Upper lobe of right lung (tissue), 1 donor: ENCODE measurements around the gene UQCRQ. TPM values are rescaled to one million over a fixed set of nuclear protein-coding genes. Genes with fewer than 3 reads are reported as not detected.

Source experiments
- ATAC-seq: fragments of 200-7000 bp; cut with Tn5 transposase; one replicate; pipeline ENCODE4 v1.9.1; 2020; ENCODE audit warnings: mild to moderate bottlenecking, moderate library complexity
- DNase-seq: peaks from one replicate; pipeline ENCODE4 v3.0.0-alpha.2; 2020
- H3K27ac ChIP-seq: fragments of 200-600 bp; one replicate; pipeline ENCODE4 v1.8.0; 2022
- H3K27me3 ChIP-seq: fragments of 200-600 bp; one replicate; pipeline ENCODE4 v1.8.0; 2022; ENCODE audit warnings: mild to moderate bottlenecking
- H3K36me3 ChIP-seq: fragments of 200-600 bp; one replicate; pipeline ENCODE4 v1.8.0; 2022
- H3K4me1 ChIP-seq: fragments of 200-600 bp; one replicate; pipeline ENCODE4 v1.8.0; 2022
- H3K4me3 ChIP-seq: fragments of 200-600 bp; one replicate; pipeline ENCODE4 v1.8.0; 2022; ENCODE audit warnings: mild to moderate bottlenecking
- H3K9me3 ChIP-seq: fragments of 200-600 bp; one replicate; pipeline ENCODE4 v1.8.0; 2022
- intact Hi-C: fragments of 100-400 bp; cut with DNase I; formaldehyde crosslinking; loops from one replicate; pipeline ENCODE4 v1.11.0; 2022
- total RNA-seq: library from RNA; stranded (reverse); fragmentation: NEBNext Ultra II Directional; extraction: Animal tissue kit (Norgen Biotek cat#: 25700); gene quantifications from one replicate; pipeline ENCODE4 v1.2.1, GENCODE V29; 2021
- TF ChIP-seq, protein P1 (sequence below): fragments of 200-600 bp; IDR thresholded peaks from one replicate; pipeline ENCODE4 v1.8.0; 2022; ENCODE audit warnings: antibody characterized with exemption
- donor health status: DM: no; HTN: yes; CAD: no; lungs with severe emphysema.

The UQCRQ gene
- total RNA-seq, 1 donor from 2014 or later = 256 TPM

DNA sequence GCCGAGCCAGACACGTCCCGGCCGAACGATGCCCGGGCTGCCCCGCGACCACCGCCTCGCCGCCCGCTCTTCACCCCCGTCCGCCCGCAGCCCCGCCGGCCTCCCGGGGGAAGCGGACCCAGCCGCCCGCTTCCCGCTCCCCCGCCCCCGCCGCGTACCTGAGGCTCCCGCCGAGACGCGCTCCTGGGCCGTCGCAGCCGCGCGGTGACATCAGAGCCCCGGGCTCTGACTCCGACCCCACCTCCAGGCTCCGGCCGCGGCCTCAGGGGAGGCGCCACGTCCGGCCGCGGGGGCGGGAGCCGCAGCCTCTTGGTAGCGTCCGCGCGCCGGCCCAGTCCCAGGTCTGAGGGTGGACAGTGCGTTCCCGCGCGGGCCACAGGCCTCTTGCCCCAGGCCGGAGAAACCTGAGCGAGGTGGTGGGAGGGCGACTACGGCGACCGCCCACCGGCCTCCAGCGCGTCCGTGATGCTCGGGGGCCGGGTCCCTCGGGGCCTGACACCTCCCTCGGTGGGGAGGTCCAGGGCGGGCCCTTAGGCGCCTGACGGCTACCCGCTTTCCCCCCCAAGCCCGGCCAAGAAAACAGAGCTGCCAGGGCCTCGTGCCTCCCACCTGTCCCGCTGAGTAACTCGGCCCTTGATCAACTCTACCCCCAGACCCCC is 35.9 kb upstream of the UQCRQ start, which contains the start of gene SHROOM1:
SHROOM1 (minus strand) TSS at position 212 of the 659 bp plus-strand sequence. CDS start 4,507 bp downstream, outside the sequence.
- intact Hi-C loops = no loop called here
- Histone ChIP-seq H3K36me3 (no peaks in the 10 kb centered on the region), H3K27ac (peak within 1 kb of the TSS; percentile 91), H3K9me3 (no peaks in the 10 kb centered on the region), H3K4me3 (peak within 1 kb of the TSS; percentile 73), H3K27me3 (no peaks in the 10 kb centered on the region), H3K4me1 (peaks cover 29% of the 10 kb centered on the region)
- DNase-seq = peak; percentile 92
- TF ChIP-seq, protein P1, sequence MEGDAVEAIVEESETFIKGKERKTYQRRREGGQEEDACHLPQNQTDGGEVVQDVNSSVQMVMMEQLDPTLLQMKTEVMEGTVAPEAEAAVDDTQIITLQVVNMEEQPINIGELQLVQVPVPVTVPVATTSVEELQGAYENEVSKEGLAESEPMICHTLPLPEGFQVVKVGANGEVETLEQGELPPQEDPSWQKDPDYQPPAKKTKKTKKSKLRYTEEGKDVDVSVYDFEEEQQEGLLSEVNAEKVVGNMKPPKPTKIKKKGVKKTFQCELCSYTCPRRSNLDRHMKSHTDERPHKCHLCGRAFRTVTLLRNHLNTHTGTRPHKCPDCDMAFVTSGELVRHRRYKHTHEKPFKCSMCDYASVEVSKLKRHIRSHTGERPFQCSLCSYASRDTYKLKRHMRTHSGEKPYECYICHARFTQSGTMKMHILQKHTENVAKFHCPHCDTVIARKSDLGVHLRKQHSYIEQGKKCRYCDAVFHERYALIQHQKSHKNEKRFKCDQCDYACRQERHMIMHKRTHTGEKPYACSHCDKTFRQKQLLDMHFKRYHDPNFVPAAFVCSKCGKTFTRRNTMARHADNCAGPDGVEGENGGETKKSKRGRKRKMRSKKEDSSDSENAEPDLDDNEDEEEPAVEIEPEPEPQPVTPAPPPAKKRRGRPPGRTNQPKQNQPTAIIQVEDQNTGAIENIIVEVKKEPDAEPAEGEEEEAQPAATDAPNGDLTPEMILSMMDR = no peak
- ATAC-seq = peak; percentile 90

DNA sequence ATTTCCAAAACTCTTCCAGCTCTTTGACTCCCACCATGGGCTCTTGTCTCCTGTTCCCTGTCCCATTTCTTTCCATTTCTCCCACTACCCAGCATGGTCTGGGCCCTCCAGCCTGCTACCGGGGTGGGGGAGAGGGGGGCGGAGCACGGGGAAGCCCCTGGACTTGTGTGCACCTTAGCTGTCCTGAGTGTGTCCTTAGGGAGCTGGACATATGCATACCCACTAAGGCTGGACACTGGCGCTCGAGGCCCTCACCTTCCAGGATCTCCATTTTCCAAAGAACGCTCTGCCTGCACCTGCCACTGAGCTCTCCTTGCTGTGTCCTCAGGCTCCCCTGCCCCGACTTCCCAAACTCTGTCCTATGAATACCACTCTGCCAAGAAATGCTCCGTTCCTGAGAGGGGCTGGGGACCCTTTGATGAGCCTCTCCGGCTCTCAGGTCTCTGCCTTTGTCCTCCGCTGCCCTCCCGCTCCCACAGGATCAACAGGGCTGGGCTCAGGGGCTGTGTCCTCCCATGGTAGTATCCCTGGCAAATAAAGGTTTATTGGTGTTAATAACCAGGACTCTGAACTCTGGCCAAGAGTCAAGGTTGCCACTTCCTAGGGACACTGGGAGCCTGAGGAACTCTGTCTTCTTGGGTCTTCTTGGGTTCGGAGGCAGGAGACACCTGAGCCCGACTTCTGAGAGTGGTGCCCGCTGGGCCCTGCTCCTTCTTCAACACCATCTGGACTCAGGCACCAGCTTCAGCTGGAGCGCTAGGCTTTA is 35.2 kb upstream of the UQCRQ start:
- peak overlapping the region; percentile 91 for H3K27ac ChIP-seq
- TF ChIP-seq, protein P1 = no peak
- no peaks in the 10 kb centered on the region for H3K36me3 ChIP-seq
- no peaks in the 10 kb centered on the region for H3K9me3 ChIP-seq
- ATAC-seq = no peak
- intact Hi-C loops = no loop called here
- peaks cover 29% of the 10 kb centered on the region for H3K4me1 ChIP-seq
- no peak for DNase-seq
- no peaks in the 10 kb centered on the region for H3K27me3 ChIP-seq
- H3K4me3 ChIP-seq = peak overlapping the region; percentile 73

DNA sequence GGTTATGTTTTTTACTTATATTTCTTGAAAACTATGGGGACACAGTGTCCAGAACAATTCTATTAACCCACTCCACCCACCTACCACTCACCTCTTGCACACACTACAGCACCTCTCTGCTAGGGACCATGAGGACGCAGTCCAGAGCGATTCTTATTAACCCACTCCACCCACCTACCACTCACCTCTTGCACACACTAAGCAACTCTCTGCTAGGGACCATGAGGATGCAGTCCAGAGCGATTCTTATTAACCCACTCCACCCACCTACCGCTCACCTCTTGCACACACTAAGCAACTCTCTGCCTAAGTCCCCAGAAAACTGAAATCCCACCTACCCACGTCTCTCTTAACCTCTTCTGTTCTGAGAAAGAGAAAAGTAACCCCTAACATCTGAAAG is 33.8 kb upstream of the UQCRQ start:
- no peak for ATAC-seq
- intact Hi-C loops = no loop called here

DNA sequence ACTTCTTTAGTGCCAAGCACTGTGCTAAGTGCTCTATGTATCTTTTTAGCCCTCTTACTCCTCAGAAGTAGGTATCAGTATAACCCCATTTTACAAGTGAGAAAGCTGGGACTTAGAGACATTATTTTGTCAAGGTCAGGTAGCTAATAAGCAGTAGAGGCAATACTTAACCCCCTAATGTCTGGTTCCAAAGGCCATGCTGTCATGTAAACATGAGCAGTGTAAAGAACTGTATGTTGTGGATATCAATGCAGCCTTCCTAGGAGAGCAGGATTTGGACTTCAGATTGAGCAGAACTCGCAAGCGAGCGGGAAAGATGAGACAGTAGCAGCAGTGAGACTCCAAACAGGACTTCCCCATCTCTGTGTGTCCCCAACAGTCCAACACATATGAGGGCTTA is 32.4 kb upstream of the UQCRQ start:
- intact Hi-C loops = no loop called here
- TF ChIP-seq, protein P1 = no peak
- H3K4me1 ChIP-seq = peaks cover 19% of the 10 kb centered on the region
- DNase-seq (no peak), ATAC-seq (no peak)
- no peaks in the 10 kb centered on the region for H3K9me3 ChIP-seq
- H3K27ac ChIP-seq = no peak overlapping the region
- H3K4me3 ChIP-seq = no peak overlapping the region
- H3K36me3 ChIP-seq = no peaks in the 10 kb centered on the region
- no peaks in the 10 kb centered on the region for H3K27me3 ChIP-seq

More for the DNA sequence above, 33.8 kb upstream of the UQCRQ start:
- TF ChIP-seq, protein P1 = no peak
- Histone ChIP-seq H3K9me3 (no peaks in the 10 kb centered on the region), H3K4me3 (no peak overlapping the region), H3K4me1 (peaks cover 29% of the 10 kb centered on the region), H3K36me3 (no peaks in the 10 kb centered on the region), H3K27ac (no peak overlapping the region), H3K27me3 (no peaks in the 10 kb centered on the region)
- no peak for DNase-seq

DNA sequence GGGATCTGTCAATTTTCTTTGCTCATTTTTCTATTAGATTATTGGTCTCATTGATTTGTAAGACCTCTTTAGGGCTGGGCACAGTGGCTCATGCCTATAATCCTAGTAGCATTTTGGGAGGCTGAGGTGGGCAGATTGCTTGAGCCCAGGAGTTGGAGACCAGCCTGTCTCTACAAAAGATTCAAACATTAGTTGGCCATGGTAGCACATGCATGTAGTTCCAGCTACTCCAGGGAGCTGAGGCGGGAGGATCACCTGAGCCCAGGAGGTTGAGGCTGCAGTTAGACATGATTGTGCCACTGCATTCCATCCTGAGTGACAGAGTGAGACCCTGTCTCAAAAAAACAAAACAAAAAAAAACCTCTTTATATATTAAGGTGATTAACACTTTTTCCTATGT is 29.6 kb upstream of the UQCRQ start:
- ATAC-seq (no peak), DNase-seq (no peak)
- Histone ChIP-seq H3K4me1 (peaks cover 21% of the 10 kb centered on the region), H3K36me3 (no peaks in the 10 kb centered on the region), H3K27ac (no peak overlapping the region), H3K27me3 (no peaks in the 10 kb centered on the region), H3K9me3 (no peaks in the 10 kb centered on the region), H3K4me3 (no peak overlapping the region)
- intact Hi-C loops = no loop called here
- TF ChIP-seq, protein P1 = no peak
